G401 (cell line): Measurements from ENCODE around the gene MAN1B1. TPM values are rescaled to one million over a fixed set of nuclear protein-coding genes. Genes with fewer than 3 reads are reported as not detected.

Source experiments
- DNase-seq: peaks from one replicate; pipeline ENCODE4 v3.0.0-alpha.2; 2015; ENCODE audit warnings: low spot score
- in situ Hi-C: cut with HindIII; loops from 2 replicates; pipeline ENCODE4 v1.10.0; 2016; ENCODE audit warnings: low sequenced_read_pairs, mixed read lengths
- total RNA-seq: library from RNA; depleted of rRNA; stranded (reverse); fragments of >200 nt; shearing (Covaris generic); gene quantifications from 2 replicates; pipeline ENCODE4 v1.2.3, GENCODE V29; 2014

Gene MAN1B1
- total RNA-seq, 1 experiment from 2014 or later = 73.9 TPM

DNA sequence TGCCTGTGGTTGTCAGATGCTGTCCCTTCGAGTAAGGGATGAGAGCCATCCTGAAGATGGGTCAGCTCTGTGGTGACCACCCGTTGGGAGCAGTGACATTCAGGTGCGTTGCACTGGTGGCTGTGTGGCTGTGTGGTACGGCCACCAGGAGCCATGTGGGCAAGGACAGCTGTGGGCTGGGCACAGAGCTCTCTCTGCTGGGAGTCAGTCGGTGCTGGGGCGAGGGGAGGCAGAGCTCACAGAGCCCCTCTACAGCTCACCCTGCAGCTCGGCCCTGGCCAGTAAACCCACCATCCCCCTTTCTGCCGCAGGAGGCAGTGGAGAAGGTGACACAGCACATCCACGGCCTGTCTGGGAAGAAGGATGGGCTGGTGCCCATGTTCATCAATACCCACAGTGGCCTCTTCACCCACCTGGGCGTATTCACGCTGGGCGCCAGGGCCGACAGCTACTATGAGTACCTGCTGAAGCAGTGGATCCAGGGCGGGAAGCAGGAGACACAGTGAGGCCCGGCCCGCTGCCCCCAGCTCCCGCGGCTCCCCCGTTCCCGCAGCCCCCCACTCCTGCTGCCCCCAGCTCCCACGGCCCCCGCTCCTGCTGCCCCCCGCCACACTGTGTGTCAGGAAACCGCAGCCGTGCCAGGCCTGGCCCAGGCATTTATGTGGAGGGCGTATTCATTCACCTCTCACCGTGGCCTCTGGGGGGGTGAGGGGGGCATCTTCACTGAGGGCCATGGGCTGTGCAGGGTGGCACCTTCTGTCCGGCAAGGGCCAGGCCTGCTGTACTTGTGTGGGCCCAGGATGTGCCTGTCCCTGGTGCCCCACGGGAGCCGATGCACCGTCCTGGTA is 19.3 kb downstream of the MAN1B1 start:
- DNase-seq = no peak

DNA sequence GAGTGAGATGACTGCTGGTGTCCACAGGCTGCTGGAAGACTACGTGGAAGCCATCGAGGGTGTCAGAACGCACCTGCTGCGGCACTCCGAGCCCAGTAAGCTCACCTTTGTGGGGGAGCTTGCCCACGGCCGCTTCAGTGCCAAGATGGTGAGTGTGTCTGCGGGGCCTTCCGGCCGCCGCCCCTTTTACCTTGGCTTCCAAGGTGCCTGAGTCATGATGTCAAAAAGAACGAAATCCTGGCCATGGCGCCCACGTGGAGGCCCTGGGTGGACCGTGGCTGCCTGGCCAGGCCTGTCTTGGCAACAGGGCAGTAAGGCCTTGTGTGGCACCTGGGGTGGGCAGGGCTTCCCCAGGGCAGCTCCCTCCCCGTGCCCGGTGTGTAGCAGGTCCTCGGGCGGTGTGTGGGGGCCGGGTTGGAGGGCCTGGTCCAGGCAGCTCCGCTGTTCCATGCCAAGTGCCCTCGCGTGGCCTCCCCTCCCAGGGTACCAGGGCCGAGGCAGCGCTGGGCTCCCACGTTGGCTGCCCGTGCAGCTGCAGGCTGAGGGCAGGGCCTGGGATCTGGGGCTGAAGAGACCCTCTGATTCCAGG is 20.0 kb downstream of the MAN1B1 start:
- no peak for DNase-seq
- in situ Hi-C loops = no loop called here

More for the DNA sequence above, 19.3 kb downstream of the MAN1B1 start:
- in situ Hi-C loops = no loop called here

DNA sequence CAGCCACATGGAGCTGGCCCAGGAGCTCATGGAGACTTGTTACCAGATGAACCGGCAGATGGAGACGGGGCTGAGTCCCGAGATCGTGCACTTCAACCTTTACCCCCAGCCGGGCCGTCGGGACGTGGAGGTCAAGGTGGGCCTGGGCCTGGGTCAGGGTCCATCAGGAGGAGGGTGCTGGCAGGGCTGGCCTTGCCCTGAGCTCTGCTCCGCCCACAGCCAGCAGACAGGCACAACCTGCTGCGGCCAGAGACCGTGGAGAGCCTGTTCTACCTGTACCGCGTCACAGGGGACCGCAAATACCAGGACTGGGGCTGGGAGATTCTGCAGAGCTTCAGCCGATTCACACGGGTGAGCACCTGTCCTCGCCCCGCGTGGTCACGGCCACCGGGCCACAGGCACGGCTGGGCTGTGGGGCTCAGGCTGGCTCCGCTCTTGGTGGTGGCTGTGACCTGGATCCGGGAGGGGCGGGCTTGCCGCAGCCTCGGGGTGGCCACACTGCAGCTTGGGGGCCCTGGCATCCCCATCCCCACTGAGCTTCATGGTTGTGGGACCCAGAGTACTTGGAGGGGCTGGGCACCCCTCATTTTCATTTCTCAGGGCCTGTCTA is 20.6 kb downstream of the MAN1B1 start:
- in situ Hi-C loops = no loop called here
- DNase-seq = no peak

DNA sequence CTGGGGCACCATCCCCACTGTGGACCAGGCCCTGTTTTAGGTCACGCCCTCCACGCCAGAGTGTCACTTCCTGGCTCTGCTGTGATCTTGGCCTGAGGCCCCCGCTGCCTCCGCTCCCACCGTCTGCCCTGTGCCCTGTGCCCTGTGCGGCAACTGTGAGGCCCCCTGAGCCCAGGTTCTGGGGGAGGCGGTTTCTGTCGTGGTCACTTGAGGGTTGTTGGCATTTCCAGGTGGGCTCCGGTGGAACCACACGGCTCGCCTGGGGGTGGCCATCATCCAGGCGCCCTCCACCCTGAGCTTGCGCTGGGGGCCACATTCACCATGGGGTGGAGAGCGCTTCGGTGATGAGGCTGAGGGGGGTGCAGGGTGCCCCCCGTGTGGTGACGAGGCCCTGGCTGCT is 21.2 kb downstream of the MAN1B1 start:
- in situ Hi-C loops = no loop called here
- DNase-seq = no peak

DNA sequence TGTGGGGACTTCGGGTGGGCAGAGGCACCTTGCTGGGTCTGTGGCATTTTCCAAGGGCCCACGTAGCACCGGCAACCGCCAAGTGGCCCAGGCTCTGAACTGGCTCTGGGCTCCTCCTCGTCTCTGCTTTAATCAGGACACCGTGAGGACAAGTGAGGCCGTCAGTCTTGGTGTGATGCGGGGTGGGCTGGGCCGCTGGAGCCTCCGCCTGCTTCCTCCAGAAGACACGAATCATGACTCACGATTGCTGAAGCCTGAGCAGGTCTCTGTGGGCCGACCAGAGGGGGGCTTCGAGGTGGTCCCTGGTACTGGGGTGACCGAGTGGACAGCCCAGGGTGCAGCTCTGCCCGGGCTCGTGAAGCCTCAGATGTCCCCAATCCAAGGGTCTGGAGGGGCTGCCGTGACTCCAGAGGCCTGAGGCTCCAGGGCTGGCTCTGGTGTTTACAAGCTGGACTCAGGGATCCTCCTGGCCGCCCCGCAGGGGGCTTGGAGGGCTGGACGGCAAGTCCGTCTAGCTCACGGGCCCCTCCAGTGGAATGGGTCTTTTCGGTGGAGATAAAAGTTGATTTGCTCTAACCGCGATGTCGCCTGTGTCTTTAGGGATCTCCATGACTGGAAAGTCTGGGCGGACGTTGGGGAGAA is 21.9 kb downstream of the MAN1B1 start:
- no peak for DNase-seq
- in situ Hi-C loops = no loop called here

DNA sequence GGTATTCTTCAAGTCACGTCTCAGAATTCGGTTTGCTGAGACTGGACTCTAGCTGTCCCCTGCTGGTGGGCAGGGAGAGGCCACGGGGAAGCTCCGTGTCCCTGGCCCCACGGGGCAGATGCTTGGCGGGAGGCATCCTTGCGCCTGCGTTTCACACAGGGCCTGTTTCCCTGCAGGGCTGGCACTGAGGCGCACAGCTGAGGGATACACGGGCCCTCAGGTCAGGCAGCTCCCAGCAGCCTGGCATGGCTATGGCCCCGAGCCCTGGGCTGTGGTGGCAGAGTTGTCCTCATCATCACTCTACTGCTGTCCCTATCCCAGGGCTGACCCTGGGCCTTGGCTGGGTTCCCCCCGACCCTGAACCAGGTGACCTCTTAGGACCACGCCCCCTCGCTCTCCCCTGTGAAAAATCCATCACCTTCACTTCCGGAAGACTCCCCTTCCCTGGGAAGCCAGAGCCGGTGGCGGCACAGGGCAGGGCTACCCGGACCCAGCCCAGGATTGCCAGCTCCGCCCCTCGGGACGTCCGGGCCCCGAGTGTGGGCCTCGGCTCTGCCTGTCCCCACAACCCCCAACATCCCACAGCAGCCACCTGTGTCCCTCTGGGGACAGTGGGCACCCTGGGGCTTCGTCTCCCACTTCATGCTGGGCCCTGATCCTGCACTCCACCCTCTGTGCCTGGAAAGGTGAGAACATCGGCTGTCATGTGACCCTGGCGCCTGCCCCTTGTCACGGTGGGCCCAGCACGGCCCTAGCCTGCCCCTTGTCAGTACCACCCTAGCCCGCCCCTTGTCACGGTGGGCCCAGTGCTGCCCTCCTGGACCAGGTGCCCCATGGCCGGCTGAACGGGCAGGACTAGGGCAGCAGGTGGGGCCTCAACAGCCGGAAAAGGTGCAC is 22.7 kb downstream of the MAN1B1 start:
- in situ Hi-C loops = no loop called here
- DNase-seq = no peak

DNA sequence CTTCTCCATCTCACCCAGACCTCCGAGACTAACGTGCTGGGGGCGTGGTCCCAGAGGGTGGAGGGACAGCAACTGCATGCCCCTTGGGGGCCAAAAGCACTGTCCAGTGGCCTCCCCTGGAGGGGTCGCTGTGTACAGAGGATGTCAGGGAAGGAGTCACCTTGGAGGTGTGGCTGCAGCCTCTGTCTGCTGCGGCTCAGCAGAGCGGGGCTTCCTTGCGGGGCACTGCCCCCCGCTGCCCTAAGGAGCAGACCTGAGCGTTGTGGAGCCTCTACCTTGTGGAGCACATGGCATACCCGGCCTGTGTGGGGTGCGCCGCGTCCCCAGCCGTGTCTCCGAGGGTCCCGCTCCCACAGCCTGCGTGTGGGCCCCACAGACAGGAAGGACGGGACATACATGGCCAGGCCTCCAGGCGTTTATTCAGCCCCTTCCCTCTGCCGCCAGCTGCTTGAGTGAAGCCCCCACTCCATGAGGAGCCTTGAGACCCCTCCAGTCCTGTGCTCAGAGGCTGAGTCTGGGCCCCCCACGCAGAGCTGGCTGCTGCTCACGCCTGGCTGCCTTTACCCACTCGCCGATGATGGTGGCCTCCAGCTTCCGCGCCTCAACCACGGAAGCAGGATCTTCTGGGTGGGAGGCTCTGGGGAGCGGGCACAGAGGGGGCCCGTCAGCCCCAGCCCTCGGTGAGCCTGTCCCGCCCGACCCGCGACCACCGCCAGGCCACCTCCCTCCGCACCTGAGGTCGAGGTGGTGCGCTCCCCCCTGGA is 23.5 kb downstream of the MAN1B1 start:
- in situ Hi-C loops = no loop called here

DNA sequence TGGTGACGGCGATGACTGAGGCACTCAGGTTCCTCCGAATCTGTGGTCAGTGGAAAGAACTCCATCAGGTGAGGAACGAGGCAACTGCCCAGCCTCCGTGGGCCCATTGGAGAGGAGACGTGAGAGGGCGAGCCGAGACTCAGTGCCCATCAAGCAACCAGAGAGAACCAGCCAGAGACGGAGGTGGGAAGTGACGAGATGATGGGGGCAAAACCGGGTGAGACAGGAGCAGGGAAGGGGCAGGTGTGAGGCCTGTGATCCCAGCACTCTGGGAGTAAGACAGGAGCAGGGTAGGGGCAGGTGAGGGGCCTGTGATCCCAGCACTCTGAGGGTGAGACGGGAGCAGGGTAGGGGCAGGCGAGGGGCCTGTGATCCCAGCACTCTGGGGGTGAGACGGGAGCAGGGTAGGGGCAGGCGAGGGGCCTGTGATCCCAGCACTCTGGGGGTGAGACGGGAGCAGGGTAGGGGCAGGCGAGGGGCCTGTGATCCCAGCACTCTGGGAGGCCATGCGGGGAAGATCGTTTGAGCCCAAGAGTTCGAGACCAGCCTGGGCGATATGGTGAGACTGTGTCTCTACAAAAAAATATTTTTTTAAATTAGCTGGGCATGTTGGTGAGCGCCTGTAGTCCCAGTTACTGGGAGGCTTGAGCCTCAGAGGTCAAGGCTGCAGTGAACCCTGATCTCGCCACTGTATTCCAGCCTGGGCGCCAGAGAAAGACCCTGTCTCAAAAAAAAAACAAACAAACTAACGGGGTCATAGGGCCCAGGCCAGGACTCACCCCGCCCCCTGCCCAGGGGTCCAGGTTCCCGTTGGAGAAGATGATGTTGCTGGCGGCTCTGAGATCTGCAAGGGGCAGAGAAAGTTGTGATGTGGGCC is 24.4 kb downstream of the MAN1B1 start:
- in situ Hi-C loops = no loop called here
- no peak for DNase-seq

More for the DNA sequence above, 23.5 kb downstream of the MAN1B1 start:
- no peak for DNase-seq

DNA sequence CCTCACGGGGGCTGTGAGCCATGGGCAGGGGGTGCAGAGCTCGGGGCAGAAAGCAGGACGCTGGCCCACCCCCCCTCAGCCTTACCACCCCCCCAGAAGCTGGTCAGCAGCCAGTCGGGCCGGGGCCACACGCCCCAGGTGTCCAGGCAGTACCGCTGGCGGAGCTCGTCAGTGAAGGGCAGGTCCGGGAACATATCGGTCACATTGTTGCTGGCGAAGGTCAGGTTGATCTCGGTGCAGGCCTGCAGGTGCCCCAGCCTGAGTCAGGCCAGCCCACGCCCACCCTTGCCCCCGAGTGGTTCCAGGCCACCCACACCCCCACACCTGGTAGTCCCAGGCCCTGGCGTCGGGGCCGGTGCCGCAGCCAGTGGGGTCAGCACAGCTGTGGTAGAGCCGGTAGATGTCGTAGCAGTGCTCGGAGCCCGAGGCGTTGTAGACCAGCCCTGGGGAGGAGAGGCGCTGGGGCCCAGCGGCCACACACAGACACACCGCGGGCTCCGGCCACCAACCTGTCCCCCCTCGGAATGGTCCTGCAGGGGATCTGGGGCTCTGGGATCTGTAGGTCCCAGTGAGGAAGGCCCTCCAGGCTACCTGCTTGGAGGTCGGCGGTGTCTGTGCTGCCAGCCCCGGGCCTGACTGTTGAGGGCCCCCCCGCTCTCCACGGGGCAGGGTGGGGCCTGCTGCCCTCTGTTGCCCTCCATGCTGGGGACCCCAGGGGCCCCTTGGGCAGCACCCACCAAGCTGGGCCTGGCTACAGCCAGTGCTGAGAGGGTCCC is 25.2 kb downstream of the MAN1B1 start:
- DNase-seq = no peak
- in situ Hi-C loops = no loop called here

DNA sequence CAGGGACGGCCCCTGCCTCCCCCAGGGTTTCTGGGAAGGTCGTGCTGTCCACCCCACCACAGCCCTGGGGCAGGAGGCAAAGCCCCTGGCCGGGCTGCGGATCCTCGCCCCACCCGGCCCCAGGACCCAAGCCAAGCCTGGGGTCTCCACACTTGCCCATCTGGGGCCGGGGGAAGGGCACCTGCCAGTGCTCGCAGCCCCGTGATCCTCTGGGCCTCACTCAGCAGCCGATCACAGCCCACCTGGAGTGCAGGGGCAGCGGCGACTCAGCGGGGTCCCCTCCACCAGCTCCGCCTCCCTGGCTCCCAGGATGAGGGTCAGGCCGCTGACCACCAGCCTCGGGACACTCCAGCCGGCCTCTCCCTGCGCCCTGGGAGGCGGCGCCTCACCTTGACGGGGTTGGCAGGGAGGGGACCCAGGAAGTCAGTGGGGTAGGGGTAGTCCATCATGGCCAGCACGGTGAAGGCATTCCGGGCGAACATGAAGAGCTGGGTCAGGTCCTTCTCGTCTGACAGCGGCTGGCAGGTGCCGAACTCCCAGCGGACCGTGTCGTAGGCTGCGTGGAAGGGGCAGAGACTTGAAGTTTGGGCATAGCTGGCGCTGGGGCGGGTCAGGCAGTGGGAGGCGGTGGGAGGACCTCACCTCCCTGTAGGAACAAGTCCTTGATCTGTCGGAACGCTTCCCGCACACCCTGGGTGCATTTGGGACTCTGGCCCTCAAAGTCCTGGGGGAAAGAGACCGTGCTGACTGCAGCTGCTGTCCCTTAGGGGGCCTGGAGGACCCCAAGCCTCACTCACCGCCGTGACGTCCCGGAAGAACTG is 26.0 kb downstream of the MAN1B1 start:
- no peak for DNase-seq
- in situ Hi-C loops = no loop called here

DNA sequence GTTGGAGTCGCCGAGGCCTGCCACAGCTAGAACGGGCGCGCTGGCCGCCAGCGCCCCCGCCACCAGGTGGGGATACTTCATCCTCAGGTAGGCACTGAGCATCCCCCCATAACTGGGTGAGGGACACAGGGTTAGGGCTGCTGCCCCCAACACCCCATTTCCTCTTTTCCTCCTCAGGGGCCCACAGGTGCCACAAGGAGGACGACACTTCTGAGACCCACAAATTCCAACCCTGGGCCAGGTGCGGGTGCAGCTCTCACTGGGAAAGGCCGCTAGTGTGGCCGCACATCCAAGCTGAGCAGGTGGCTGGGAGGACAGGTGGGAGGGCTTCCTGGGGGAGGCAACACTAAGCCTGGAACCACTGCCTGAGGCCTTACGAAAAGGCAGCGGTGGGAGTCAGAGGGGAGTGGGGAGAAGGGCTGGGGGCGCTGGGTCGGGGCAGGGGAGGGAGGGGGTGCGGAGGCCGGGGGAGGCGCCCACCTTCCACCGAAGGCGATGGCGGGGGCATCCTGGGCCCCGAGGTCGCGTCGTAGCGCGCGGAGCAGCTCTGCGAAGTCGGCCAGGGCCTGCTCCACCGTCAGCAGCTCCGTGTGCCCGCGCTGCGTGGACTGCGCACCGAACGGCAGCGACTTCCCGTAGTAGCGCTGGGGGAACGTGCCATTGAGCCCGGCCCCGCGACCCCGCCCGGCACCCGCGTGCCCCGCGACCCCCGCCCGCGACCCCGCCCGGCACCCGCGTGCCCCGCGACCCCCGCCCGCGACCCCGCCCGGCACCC is 26.8 kb downstream of the MAN1B1 start:
- in situ Hi-C loops = no loop called here
- no peak for DNase-seq

DNA sequence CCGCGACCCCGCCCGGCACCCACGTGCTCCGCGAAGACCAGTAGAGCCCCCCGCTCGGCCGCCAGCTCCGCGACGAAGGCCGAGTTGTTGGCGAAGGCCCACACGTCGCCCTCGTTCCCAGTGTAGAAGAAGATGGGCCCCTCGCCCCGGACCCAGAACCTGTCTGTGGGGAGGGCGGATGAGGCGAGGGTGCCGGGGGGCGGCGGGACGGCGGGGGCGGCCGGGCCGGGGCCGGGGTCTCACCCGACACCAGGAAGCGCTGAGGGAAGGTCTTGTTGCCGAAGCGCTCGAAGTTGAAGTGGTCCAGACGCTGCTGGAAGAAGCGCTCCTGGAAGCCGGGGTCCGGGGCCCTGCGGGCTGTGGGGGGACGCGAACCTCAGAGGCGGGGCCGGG is 27.4 kb downstream of the MAN1B1 start:
- DNase-seq = no peak
- in situ Hi-C loops = no loop called here

DNA sequence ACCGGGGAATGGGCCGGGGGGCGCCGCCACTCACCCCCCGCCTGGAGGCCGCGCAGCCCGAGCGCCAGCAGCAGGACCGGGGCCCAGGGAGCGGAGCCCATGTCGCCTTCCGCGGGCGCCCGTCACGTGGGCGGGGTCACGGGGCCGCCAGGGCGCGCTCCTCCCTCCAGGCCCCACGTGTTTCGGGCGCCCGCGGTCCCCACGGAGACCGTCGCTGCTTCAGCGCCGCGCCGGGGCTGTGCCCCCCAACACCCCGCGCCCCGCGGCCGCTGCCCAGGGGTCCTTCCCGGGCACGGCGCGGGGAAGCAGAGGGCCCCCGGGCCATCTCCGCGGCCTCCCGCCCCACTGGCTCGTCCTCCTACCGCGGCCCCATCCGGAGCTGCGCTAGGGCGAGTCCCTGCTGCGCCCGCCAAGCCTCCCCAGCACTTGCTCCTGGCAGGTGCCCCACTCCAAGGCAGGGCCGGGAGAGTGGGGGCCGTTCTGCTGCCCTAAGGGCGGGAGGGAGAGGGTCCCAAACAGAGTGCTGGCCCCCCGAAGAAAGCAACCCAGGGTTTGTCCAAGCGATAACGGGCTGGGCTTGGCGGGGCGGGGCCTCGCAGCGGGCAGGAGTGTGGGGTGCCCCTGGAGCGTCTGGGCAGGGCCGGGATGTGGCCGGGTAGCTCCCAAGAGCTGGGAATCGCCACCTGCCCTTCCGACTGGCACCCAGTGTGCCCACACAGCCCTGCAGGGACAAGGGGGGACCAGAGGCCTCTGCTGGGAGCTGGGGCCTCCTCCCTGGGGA is 28.0 kb downstream of the MAN1B1 start, which contains the start of gene DPP7:
DPP7 (minus strand) TSS at position 121 of the 781 bp plus-strand sequence; CDS start at position 101, 20 bp downstream.
- in situ Hi-C loops = no loop called here
- DNase-seq = peak; percentile 64

DNA sequence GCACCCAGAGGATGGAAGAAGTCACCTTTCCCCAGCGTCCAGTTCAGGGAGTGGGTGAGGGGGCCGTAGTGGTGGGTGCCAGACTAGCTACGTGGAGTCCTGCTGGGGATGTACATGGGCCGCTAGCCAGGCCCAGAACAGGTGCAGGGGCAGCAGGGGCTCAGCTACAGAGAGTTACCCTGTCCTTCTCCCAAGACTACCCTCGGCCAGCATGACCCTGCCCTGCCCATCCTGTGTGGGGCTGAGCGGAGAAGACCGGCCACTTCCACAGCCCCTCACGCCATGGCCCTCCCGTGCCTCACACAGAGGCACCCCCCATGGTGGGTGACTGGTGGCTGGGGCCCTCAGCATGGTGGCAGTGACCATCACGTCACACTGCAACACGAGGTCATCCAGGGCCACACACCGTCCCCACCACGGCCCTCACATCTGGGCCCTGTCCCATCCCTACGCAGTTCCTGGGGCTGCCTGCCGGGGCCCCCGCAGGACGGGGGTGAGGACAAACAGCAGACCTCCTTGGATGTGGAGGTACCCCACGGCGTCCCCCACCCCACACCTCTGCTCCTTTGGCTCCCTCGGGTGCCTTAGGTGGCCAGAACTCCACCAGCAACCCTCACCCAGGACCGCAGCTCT is 28.7 kb downstream of the MAN1B1 start:
- in situ Hi-C loops = no loop called here
- no peak for DNase-seq
